HK-2 (cell line): ENCODE results near the gene EIF4G3.
"Not testable (repeated sequence)": the region's sequence is repeated elsewhere in the genome, so short reads cannot be mapped to it uniquely, and the experiment has no call there.

ENCODE experiments used
- DNase-seq: peaks from one replicate; pipeline ENCODE4 v3.0.0-alpha.2; 2018; ENCODE audit not compliant: unreplicated experiment

Gene EIF4G3

DNA sequence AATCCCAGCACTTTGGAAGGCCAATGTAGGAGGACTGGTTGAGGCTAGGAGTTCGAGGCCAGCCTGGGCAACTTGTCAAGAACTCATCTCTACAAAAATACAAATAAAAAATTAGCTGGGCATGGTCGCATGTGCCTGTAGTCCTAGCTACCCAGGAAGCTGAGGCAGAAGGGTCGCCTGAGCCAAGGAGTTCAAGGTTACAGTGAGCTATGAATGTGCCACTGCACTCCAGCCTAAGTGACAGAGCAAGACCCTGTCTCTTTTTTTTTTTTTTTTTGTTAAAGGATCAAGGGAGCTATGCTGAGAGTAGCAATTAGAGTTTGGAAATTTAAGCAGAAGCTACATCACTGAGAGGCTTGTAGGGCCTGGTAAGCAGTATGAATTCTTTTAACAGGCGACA, 70.9 kb downstream of the EIF4G3 start:
- DNase-seq = no peak

DNA sequence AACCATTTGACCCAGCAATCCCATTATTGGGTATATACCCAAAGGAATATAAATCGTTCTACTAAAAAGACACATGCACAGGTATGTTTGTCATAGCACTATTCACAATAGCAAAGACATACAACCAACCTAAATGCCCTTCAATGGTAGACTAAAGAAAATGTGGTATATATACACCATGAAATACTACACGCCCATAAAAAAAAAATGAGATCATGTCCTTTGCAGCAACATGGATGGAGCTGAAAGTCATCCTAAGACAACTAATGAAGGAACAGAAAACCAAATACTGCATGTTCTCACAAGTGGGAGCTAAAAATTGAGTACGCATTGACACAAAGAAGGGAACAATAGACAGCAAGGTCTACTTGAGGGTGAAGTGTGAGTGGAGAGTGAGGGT, 72.0 kb downstream of the EIF4G3 start:
- DNase-seq = no peak

DNA sequence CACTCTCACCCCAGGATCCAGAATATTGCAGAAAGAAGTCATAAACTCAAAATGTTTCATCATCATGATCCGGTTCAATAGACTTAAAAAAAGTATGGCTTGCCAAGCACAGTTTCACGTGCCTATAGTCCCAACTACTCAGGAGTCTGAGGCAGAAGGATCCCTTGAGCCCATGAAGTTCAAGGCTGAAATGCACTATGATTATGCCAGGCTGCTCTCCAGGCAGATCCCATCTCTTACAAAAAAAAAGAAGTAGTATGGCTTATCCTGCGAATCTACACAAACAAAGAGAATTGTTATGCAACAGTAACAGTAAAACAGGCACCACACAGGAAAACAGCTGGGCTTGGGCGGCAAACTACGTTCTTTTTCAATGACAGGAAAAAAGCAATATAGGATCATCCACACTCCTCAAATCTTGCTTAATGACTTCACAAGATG, 76.2 kb downstream of the EIF4G3 start:
- DNase-seq = no peak

DNA sequence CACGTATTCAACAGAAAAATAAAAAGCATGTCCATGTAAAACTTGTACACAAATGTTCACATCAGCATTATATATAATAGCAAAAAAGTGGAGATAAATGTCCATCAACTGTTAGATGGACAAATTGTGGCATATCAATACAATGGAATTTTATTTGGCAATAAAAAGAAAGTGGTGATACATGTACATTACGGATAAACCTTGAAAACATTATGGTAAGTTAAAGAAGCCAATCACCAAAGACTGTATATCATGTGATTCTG, 76.9 kb downstream of the EIF4G3 start:
- no peak for DNase-seq

DNA sequence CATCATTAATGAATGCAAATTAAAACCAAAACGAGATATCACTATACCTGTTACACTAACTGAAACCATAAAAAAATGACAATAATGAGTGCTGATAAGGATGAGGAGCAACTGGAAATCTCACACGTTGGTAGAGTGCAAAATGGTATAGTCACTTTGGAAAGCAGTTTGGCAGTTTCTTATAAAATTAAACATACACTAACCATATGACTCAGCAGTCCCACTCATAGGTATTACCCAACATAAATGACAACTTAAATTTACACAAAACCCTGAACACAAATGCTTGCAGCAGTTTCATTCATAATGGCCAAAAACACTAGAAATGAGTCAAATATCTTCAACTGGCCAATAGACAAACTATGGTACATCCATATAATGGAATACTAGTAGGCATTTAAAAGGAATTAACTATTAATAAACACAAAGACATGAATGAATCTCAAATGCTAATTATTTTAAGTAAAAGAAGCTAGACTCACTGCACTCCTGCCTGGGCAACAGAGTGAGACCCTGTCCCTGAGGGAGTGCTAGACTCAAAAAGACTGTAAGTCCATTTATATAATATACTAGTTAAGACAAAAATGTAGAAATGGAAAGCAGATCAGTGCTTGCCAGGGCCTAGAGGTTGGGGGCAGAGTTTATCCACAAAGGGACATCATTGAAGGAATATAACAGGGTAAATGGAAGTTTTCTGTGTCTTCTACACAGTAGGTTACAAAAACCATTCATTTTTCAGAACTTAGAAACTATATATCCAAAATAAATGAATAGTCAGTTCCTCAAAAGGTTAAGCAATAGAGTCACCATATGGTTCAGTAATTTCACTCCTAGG, 77.4 kb downstream of the EIF4G3 start:
- no peak for DNase-seq

DNA sequence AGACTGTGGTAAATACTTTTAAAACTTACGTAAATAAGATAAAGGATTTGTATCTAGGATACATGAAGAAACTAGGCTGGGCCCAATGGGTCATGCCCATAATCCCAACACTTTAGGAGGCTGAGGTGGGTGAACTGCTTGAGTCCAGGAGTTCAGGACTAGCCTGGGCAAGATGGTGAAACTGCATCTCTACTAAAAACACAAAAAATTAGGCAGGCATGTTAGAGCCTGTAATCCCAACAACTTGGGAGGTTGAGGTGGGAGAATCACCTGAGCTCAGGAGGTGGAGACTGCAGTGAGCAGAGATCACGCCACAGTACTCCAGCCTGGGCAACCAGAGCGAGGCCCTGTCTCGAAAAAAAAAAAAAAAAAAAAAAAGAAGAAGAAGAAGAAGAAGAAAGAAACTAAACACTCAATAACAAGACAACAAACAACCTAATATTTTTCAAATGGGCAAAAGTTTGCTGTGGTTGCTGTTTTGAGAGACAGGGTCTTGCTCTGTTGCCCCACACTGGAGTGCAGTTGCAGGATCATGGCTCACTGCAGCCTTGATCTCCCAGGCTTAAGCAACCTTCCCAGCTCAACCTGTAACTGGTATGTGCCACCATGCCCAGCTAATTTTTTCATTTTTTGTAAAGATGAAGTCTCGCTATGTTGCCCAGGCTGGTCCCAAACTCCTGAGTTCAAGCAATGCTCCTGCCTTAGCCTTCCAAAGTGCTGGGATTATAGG, 78.3 kb downstream of the EIF4G3 start:
- no peak for DNase-seq

DNA sequence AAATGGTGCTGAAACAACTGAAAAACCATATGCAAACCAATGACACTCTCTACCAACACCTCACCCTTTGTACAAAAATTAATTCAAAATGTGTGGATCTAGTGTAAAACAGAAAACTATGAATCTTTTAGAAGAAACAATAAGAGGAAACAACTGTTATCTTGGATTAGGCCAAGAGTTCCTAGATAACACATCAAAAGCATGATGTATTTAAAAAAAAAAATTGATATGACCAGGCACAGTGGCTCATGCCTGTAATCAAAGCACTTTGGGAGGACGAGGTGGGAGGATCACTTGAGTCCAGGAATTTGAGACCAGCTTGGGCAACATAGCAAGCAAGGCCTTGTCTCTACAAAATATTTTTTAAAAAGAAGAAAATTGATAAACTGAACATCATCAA, 79.0 kb downstream of the EIF4G3 start:
- DNase-seq = no peak

DNA sequence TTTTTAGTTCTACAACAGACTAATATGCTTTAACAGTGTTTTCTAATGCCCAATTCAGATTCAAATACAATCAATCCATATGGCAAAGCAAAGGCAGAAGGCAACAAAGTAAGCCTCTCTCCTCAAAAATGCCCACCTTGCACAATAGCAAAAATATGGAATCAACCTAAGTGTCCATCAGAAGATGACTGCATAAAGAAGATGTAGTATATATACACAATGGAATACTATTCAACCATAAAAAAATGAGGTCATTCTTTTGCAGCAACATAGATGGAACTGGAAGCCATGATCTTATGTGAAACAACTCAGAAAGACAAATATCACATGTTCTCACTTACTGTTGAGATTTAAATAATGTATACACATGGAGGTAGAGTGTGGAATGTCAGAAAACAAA, 80.7 kb downstream of the EIF4G3 start:
- no peak for DNase-seq

DNA sequence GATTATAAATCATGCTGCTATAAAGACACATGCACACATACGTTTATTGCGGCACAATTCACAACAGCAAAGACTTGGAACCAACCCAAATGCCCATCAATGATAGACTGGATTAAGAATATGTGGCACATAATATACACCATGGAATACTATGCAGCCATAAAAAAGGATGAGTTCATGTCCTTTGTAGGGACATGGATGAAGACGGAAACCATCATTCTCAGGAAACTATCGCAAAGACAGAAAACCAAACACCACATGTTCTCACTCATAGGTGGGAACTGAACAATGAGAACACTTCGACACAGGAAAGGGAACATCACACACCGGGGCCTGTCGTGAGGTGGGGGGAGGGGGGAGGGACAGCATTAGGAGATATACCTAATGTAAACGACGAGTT, 82.4 kb downstream of the EIF4G3 start:
- DNase-seq = not testable (repeated sequence)

DNA sequence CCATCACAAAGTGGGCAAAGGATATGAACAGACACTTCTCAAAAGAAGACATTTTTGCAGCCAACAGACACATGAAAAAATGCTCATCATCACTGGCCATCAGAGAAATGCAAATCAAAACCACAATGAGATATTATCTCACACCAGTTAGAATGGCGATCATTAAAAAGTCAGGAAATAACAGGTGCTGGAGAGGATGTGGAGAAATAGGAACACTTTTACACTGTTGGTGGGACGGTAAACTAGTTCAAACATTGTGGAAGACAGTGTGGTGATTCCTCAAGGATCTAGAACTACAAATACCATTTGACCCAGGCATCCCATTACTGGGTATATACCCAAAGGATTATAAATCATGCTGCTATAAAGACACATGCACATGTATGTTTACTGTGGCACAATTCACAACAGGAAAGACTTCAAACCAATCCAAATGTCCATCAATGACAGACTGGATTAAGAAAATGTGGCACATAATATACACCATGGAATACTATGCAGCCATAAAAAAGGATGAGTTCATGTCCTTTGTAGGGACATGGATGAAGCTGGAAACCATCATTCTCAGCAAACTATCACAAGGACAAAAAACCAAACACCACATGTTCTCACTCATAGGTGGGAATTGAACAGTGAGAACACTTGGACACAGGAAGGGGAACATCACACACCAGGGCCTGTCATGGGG, 83.3 kb downstream of the EIF4G3 start:
- DNase-seq = not testable (repeated sequence)

DNA sequence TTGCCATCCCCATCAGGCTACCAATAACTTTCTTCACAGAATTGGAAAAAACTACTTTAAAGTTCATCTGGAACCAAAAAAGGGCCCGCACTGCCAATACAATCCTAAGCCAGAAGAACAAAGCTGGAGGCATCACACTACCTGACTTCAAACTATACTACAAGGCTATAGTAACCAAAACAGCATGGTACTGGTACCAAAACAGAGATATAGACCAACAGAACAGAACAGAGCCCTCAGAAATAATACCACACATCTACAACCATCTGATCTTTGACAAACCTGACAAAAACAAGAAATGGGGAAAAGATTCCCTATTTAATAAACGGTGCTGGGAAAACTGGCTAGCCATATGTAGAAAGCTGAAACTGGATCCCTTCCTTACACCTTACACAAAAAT, 84.2 kb downstream of the EIF4G3 start:
- not testable (repeated sequence) for DNase-seq

DNA sequence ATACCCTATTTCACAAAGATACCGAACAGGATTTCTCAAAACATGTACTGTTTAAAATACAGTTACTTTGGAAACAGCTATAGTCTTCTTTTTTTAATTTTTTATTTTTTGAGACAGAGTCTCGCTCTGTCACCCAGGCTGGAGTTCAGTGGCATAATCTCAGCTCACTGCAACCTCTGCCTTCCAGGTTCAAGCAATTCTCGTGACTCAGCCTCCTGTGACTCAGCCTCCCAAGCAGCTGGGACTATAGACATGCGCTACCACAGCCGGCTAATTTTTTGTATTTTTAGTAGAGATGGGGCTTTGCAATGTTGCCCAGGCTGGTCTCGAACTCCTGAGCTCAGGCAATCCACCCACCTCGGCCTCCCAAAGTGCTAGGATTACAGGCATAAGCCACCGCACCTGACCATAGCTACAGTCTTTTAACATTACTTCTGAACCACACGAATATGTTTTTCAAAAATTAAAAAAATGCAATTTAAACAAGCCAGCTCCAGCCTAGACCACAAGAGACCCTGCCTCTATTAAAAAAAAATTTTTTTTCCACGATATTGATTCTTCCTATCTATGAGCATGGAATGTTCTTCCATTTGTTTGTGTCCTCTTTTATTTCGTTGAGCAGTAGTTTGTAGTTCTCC, 85.5 kb downstream of the EIF4G3 start:
- peak; percentile 67 for DNase-seq

DNA sequence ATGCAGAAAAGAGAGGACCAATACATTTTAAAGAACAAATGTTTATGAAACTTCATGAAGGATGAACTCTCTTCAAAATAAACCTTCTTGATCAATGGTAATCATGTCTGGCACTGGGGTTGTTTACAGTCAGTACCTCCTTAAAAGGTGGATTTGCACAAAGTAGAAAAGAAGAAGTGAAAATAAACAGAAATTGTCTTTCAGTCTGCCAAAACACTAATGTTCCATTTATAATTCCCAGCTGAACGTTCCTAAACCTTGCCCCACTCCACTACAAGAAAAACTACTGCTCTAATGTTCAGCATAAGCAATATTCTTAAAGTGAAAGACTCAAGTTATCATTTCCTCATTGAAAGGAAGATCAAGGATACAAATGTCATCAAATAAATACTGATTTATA, 86.2 kb downstream of the EIF4G3 start:
- no peak for DNase-seq

DNA sequence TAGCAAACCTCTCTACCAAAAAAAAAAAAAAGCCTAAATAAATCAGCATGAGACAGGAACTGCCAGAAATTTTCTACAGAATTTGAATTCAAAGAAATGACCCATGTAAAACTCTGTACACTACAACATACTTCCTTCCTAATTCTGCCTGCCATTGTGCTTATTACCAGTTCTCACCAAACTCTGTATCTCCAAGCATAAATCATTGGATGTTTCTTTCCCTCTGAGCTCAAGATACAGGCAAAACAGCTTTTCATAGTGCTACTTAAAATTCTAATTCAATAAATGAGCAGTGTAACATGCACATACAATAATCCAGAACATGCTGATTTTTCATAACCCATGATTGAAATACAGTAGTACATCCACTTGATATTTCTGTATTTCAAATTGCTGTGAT, 87.0 kb downstream of the EIF4G3 start:
- DNase-seq = no peak

DNA sequence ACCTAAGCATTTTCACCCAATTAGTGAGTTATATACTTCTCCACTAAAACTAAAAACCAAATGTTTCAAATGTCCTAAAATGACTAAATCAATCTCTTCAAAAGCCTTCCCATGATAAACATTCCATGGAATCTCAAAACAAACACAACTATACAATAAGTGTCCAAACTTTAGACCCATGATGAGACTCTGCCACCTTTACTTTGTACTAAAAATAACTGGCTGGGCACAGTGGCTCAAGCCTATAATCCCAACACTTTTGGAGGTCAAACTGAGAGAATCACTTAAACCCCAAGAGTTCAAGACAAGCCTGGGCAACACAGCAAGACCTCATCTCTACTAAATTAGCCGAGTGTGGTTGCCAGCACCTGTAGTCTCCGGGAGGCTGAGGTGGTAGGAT, 87.4 kb downstream of the EIF4G3 start:
- DNase-seq = no peak

DNA sequence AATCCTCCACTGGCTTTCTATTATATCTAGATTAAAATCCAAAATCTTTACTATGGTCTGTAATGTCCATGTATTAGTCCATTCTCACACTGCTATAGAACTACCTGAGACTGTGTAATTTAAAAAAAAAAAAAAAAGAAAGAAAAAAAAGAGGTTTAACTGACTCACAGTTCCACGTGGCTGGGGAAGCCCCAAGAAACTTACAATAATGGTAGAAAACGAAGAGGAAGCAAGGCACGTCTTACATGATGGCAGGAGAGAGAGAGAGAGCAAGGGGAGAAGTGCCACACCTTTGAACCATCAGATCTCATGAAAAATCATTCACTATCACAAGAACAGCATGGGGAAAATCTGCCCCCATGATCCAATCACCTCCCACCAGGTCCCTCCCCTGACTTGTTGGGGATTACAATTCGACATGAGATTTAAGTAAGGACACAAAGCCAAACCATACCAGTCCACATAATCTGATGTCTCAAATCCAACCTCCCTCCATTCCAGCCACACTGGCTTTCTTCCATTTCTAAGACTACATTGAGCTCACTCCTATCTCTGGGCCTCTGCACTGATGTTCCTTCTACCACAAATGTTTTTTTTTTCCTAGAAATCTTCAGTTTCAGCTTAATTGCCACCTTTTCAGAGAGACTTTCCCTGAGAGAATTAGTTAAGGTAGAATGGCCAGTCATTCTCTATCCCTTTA, 92.4 kb downstream of the EIF4G3 start:
- DNase-seq = no peak

DNA sequence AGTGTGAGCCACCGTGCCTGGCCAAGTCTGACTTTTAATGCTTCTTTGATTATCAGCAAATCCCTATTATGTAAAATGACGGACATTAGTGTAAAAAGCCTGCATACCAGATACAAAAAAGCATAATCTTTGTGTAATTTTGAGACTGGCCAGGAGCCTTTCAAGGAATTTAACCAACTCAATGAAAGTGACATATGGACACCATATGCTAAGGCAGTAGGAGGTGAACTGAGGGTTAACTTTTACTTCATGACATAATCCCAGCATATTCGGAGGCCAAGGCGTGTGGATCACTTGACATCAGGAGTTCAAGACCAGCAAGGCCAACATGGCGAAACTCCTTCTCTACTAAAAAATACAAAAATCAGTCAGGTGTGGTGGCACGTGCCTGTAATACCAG, 94.6 kb downstream of the EIF4G3 start:
- DNase-seq = no peak

DNA sequence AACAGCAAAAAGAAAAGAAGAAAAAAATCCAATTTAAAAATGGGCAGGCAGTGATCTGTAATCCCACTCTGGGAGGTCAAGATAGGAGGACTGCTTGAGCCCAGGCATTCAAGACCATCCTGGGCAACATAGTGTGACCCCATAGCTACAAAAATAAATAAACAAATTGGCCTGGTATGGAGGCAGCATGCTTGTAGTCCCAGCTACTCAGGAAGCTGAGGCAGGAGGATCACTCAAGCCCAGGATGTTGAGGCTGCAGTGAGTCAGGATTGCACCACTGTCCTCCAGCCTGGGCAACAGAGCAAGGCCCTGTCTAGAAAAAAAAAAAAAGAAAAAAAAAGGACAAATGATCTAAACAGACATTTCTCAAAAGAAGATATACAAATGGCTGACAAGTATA, 99.6 kb downstream of the EIF4G3 start:
- peak; percentile 13 for DNase-seq

DNA sequence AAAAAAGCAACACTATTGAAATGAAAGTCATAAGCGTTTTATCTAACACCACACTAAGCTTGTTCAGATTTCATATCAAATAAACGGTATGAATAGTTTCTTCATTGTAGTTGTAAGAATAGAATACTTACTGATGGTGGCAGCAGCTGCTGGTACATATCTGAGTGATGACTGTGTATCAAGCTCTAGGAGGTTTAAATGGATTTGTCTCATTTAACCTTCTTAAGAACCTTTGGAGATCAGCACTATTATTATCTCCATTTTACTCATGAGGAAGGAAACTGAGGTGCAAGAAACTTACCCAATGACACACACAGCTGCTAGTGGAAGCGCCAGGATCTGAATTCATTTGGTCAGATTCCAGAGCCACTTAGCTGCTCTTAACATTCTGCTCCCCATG, 104.0 kb downstream of the EIF4G3 start:
- DNase-seq = no peak

DNA sequence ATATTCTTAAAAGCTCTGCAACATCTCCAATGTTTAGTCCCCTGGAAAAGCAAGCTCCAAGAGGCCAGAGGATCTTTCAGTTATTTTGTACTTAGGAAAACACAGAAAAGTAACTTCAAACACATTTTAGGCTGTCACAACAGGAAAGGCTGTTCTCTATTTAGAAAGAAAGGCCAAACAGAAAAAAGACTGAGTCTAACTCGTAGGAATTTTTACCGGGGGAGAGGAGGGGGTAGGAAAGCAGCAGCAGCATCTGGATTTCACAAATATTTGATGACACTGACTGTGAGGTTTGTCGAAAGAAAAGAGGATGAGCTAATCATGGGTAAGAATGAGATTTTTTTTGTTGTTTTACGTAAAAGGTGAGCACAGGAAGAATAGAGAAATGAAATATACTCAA, 107.1 kb downstream of the EIF4G3 start:
- DNase-seq = no peak

DNA sequence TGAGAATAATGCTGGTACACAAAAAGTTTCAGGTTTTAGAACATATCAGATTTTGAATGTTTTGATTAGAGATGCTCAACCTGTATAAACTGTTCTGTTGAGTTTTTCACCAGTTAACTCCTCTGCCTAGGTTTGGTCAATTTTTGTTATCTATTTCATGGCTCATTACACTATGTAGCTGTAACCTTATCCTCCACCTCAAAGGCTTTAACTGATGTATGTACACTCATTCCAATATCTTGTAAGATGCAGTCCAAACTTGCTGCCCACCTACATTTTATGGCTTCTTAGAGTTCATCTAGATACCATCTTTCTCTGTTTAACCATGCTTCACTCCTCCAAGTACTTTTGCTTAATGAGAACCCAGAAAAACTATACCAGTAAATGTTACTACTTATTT, 107.8 kb downstream of the EIF4G3 start:
- no peak for DNase-seq
